Gastroesophageal sphincter (tissue), 4 donors: ENCODE measurements around the gene RPL28. TPM values are rescaled to one million over a fixed set of nuclear protein-coding genes. Genes with fewer than 3 reads are reported as not detected.

Source experiments
- ATAC-seq: fragments of 150-250 bp; one replicate; pipeline ENCODE4 v1.9.1; 2016; ENCODE audit warnings: mild to moderate bottlenecking, moderate library complexity
- H3K27ac ChIP-seq, 4 donors: fragments of 200-600 bp; sonication (generic) in 3 of 4; 1 replicate in 3 of 4; 2 replicates in 1 of 4; pipeline ENCODE4 v1.5.1; 2016 to 2019
- H3K27me3 ChIP-seq: fragments of 200-600 bp; sonication (generic); one replicate; pipeline ENCODE4 v1.5.1; 2019
- H3K36me3 ChIP-seq, 2 donors: fragments of 200-600 bp; sonication (generic); one replicate each; pipeline ENCODE4 v1.5.1; 2019; ENCODE audit warnings: control low read depth in 1 of 2
- H3K4me1 ChIP-seq, 3 donors: fragments of 200-600 bp; sonication (generic); 1 replicate in 2 of 3; 2 replicates in 1 of 3; pipeline ENCODE4 v1.5.1; 2016 to 2019; ENCODE audit warnings: control low read depth in 2 of 3
- H3K4me3 ChIP-seq, 2 donors: fragments of 200-600 bp; sonication (generic); one replicate each; pipeline ENCODE4 v1.5.1; 2019; ENCODE audit warnings: mild to moderate bottlenecking in 1 of 2, moderate library complexity in 1 of 2
- H3K9me3 ChIP-seq, 3 donors: fragments of 200-600 bp; sonication (generic); one replicate each; pipeline ENCODE4 v1.5.1; 2017 to 2019; ENCODE audit warnings: control low read depth in 2 of 3
- CTCF ChIP-seq, 4 experiments: fragments of 200-600 bp in 2 of 4; fragments of 450-650 bp in 2 of 4; sonication (generic) in 1 of 4; IDR thresholded peaks; one replicate each; pipeline ENCODE4 v1.5.1; 2017 to 2019; ENCODE audit warnings: antibody characterized with exemption in 4 of 4, mild to moderate bottlenecking in 2 of 4, moderate library complexity in 2 of 4
- EP300 ChIP-seq: sonication (generic); formaldehyde crosslinking; IDR thresholded peaks from one replicate; pipeline ENCODE4 v1.6.1; 2017; ENCODE audit warnings: antibody characterized with exemption, mild to moderate bottlenecking
- POLR2A ChIP-seq, 2 donors: fragments of 450-650 bp; IDR thresholded peaks; one replicate each; pipeline ENCODE4 v1.6.1; 2017; ENCODE audit warnings: antibody characterized with exemption in 2 of 2, mild to moderate bottlenecking in 2 of 2, moderate library complexity in 1 of 2
- POLR2AphosphoS5 ChIP-seq: sonication (generic); formaldehyde crosslinking; IDR thresholded peaks from one replicate; pipeline ENCODE4 v1.6.1; 2017; ENCODE audit warnings: antibody characterized with exemption
- WGBS, 2 donors: methylation state at CpG; one replicate each; pipeline ENCODE4 v1.1.5; 2018; ENCODE audit warnings: low coverage in 1 of 2; 5-methylcytosine and 5-hydroxymethylcytosine counted together
- total RNA-seq, 4 donors: library from RNA; depleted of rRNA; stranded (reverse); fragments of >200 nt; gene quantifications; one replicate each; pipeline ENCODE4 v1.1.0, GENCODE V29; 2016

Gene RPL28
- total RNA-seq, 4 donors from 2014 or later: 174 to 282 (median 271) TPM

GRCh38 chr19:55358943-55359908 is 26.5 kb upstream of the RPL28 start:
- Histone ChIP-seq H3K4me1 (peaks cover 0 to 11% (median 5%) of the 10 kb centered on the region in 3 donors), H3K4me3 (no peak overlapping the region), H3K27me3 (peaks cover 74% of the 10 kb centered on the region), H3K9me3 (no peaks in the 10 kb centered on the region), H3K36me3 (no peaks in the 10 kb centered on the region), H3K27ac (no peak overlapping the region)
- 80 to 88% methylated on average over 1 to 5 of the region's 32 CpGs for WGBS, 2 donors
- ATAC-seq: no peak
- TF ChIP-seq CTCF (IDR thresholded peaks at IDR 0.05): no peak
- TF ChIP-seq EP300: no peak
- TF ChIP-seq POLR2AphosphoS5: no peak

GRCh38 chr19:55360902-55361301 is 24.8 kb upstream of the RPL28 start:
- ATAC-seq: no peak
- 100% methylated on average over 1 of the region's 16 CpGs; no CpG with 5 or more reads in 1 of the 2 donors for WGBS, 2 donors

GRCh38 chr19:55362174-55362989 is 23.4 kb upstream of the RPL28 start:
- Histone ChIP-seq H3K4me3 (no peak overlapping the region), H3K27me3 (peaks cover 72% of the 10 kb centered on the region), H3K36me3 (no peaks in the 10 kb centered on the region), H3K27ac (no peak overlapping the region), H3K9me3 (no peaks in the 10 kb centered on the region), H3K4me1 (no peaks in the 10 kb centered on the region)
- WGBS, 2 donors: 33 to 68% methylated on average over 1 to 4 of the region's 38 CpGs
- ATAC-seq: no peak
- TF ChIP-seq POLR2A (IDR thresholded peaks at IDR 0.05): no peak
- no peak for TF ChIP-seq POLR2AphosphoS5
- no peak for TF ChIP-seq EP300
- no peak for TF ChIP-seq CTCF (IDR thresholded peaks at IDR 0.05)

More at GRCh38 chr19:55360902-55361301, 24.8 kb upstream of the RPL28 start:
- Histone ChIP-seq H3K27me3 (peaks cover 74% of the 10 kb centered on the region), H3K36me3 (no peaks in the 10 kb centered on the region), H3K4me3 (no peak overlapping the region), H3K9me3 (no peaks in the 10 kb centered on the region), H3K4me1 (no peaks in the 10 kb centered on the region), H3K27ac (no peak overlapping the region)
- no peak for TF ChIP-seq POLR2A (IDR thresholded peaks at IDR 0.05)
- no peak for TF ChIP-seq POLR2AphosphoS5
- TF ChIP-seq EP300: no peak
- TF ChIP-seq CTCF (IDR thresholded peaks at IDR 0.05): no peak

DNA sequence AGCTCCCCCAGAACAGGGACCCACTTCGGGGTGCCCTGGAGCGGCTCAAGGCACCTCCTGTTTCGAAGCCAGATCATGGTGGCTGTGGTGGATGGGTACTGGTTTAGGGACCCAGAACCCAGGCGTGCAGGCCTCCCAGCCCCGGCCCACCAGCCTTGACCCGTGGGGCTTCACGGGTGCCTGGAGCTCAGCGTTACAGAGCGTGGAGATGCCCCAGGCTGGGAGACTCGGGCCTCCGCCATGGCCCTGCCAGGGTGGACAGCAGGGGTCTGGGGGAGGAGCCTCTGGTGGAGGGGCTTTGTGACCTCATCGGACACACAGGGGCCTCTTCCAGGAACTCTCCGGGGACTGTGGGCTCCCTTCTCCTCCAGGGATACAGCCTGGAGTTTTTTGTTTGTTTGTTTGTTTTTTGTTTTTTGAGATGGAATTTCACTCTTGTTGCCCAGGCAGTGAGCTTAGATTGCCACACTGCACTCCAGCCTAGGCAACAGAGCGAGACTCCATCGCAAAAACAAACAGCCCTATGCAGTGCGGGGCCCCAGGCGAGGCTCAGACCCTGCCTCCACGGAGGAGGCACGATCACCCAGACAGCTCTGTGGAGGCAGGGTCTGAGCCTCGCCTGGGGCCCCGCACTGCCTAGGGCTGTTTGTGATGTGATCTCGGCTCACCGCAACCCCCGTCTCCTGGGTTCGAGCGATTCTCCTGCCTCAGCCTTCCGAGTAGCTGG is 22.6 kb upstream of the RPL28 start, which contains the start of gene GARIN5B:
GARIN5B (minus strand) TSS at position 271 of the 727 bp plus-strand sequence; CDS start at position 77, 194 bp downstream.
- TF ChIP-seq EP300 (no peak), POLR2A (IDR thresholded peaks at IDR 0.05) (no peak), POLR2AphosphoS5 (no peak), CTCF (IDR thresholded peaks at IDR 0.05) (no peak)
- no peak for ATAC-seq
- Histone ChIP-seq H3K4me1 (no peaks in the 10 kb centered on the region), H3K9me3 (no peaks in the 10 kb centered on the region), H3K27me3 (peaks cover 75% of the 10 kb centered on the region), H3K4me3 (no peak within 1 kb of the TSS), H3K36me3 (no peaks in the 10 kb centered on the region), H3K27ac (no peak within 1 kb of the TSS)
- 50% methylated on average over 2 of the region's 27 CpGs; no CpG with 5 or more reads in 1 of the 2 donors for WGBS, 2 donors
